SK-N-SH treated with all-trans-retinoic acid at 6 μM for 48 hours (cell line): ENCODE data around the gene APOBEC3C.

Experiments used
- ATAC-seq: fragments of 200-7000 bp; cut with Tn5 transposase; 3 replicates; pipeline ENCODE4 v1.9.1; 2020; ENCODE audit warnings: mild to moderate bottlenecking, moderate library complexity
- ARNTL ChIP-seq: fragments of 450-650 bp; formaldehyde crosslinking; IDR thresholded peaks from 2 replicates; pipeline ENCODE4 v1.5.0; 2020; ENCODE audit warnings: low read depth, mild to moderate bottlenecking, moderate library complexity, borderline replicate concordance
- BACH2 ChIP-seq: fragments of 250-450 bp; sonication (Bioruptor Pico); IDR thresholded peaks from 2 replicates; pipeline ENCODE4 v1.9.0; 2021; ENCODE audit warnings: mild to moderate bottlenecking, borderline replicate concordance
- CREB5 ChIP-seq: fragments of 250-450 bp; sonication (Bioruptor Pico); IDR thresholded peaks from 2 replicates; pipeline ENCODE4 v1.5.1; 2020; ENCODE audit warnings: low read depth, mild to moderate bottlenecking, moderate library complexity
- ESRRG ChIP-seq: fragments of 250-450 bp; sonication (Bioruptor Pico); IDR thresholded peaks from 2 replicates; pipeline ENCODE4 v1.6.1; 2021; ENCODE audit warnings: mild to moderate bottlenecking
- GLIS3 ChIP-seq: fragments of 250-450 bp; sonication (Bioruptor Pico); IDR thresholded peaks from 2 replicates; pipeline ENCODE4 v1.5.0; 2020; ENCODE audit warnings: mild to moderate bottlenecking, moderate library complexity
- ISL1 ChIP-seq: fragments of 250-450 bp; sonication (Bioruptor Pico); IDR thresholded peaks from 2 replicates; pipeline ENCODE4 v2.1.2; 2022; ENCODE audit warnings: mild to moderate bottlenecking, moderate library complexity
- OSR1 ChIP-seq: fragments of 250-450 bp; sonication (Bioruptor Pico); IDR thresholded peaks from 2 replicates; pipeline ENCODE4 v1.8.0; 2022; ENCODE audit warnings: moderate library complexity, mild to moderate bottlenecking, inconsistent platforms
- POU6F1 ChIP-seq: fragments of 250-450 bp; sonication (Bioruptor Pico); IDR thresholded peaks from 2 replicates; pipeline ENCODE4 v1.8.0; 2021; ENCODE audit warnings: low read depth, mild to moderate bottlenecking, moderate library complexity, borderline replicate concordance
- PPARA ChIP-seq: fragments of 250-450 bp; sonication (Bioruptor Pico); IDR thresholded peaks from 2 replicates; pipeline ENCODE4 v1.5.0; 2020; ENCODE audit warnings: mild to moderate bottlenecking, borderline replicate concordance
- RARB ChIP-seq: fragments of 250-450 bp; sonication (Bioruptor Pico); IDR thresholded peaks from 2 replicates; pipeline ENCODE4 v1.8.0; 2021; ENCODE audit warnings: mild to moderate bottlenecking, moderate library complexity
- SNAI2 ChIP-seq: fragments of 250-450 bp; sonication (Bioruptor Pico); IDR thresholded peaks from 2 replicates; pipeline ENCODE4 v1.5.0; 2020; ENCODE audit warnings: mild to moderate bottlenecking, moderate library complexity
- TCF4 ChIP-seq: fragments of 250-450 bp; sonication (Bioruptor Pico); IDR thresholded peaks from 2 replicates; pipeline ENCODE4 v1.8.0; 2021; ENCODE audit warnings: mild to moderate bottlenecking, moderate library complexity, borderline replicate concordance
- TOX ChIP-seq: fragments of 250-450 bp; sonication (Bioruptor Pico); IDR thresholded peaks from 2 replicates; pipeline ENCODE4 v1.8.0; 2021; ENCODE audit warnings: mild to moderate bottlenecking, moderate library complexity, borderline replicate concordance
- TSHZ2 ChIP-seq: fragments of 250-450 bp; sonication (Bioruptor Pico); IDR thresholded peaks from 2 replicates; pipeline ENCODE4 v1.5.0; 2020; ENCODE audit warnings: mild to moderate bottlenecking, moderate library complexity
- ZC3H10 ChIP-seq: fragments of 250-450 bp; sonication (Bioruptor Pico); IDR thresholded peaks from 2 replicates; pipeline ENCODE4 v1.5.1; 2021; ENCODE audit warnings: mild to moderate bottlenecking, moderate library complexity
- ZFP3 ChIP-seq: fragments of 250-450 bp; sonication (Bioruptor Pico); IDR thresholded peaks from 2 replicates; pipeline ENCODE4 v1.5.0; 2020; ENCODE audit warnings: mild to moderate bottlenecking, moderate library complexity
- ZFP30 ChIP-seq: fragments of 450-650 bp; formaldehyde crosslinking; IDR thresholded peaks from 2 replicates; pipeline ENCODE4 v1.5.0; 2022; ENCODE audit warnings: mild to moderate bottlenecking, moderate library complexity
- ZNF565 ChIP-seq: fragments of 450-650 bp; formaldehyde crosslinking; conservative IDR thresholded peaks from 2 replicates; pipeline ENCODE4 v1.5.0; 2020; ENCODE audit warnings: low read depth, mild to moderate bottlenecking, moderate library complexity
- ZNF8 ChIP-seq: fragments of 450-650 bp; formaldehyde crosslinking; IDR thresholded peaks from 2 replicates; pipeline ENCODE4 v1.5.0; 2020; ENCODE audit warnings: mild to moderate bottlenecking, moderate library complexity
- TF ChIP-seq, protein P1 (sequence below): fragments of 250-450 bp; sonication (Bioruptor Pico); IDR thresholded peaks from 2 replicates; pipeline ENCODE4 v1.5.1; 2021; ENCODE audit warnings: mild to moderate bottlenecking, moderate library complexity
- TF ChIP-seq, protein P2 (sequence below): fragments of 250-450 bp; sonication (Bioruptor Pico); IDR thresholded peaks from 2 replicates; pipeline ENCODE4 v1.8.0; 2020; ENCODE audit warnings: mild to moderate bottlenecking, moderate library complexity, borderline replicate concordance

The APOBEC3C gene

GRCh38 chr22:39013942-39014722 lies at the start of gene APOBEC3C:
Gene APOBEC3C, plus strand, starts transcription at chr22:39014257. Its CDS starts 106 bp downstream, at chr22:39014363.
- peak; percentile 98 for ATAC-seq
- no peak for TF ChIP-seq TOX
- TF ChIP-seq PPARA (CRISPR knock-in tag) = no peak
- TF ChIP-seq OSR1 (CRISPR knock-in tag) = no peak
- TF ChIP-seq ZNF8 (CRISPR knock-in tag) = no peak
- no peak for TF ChIP-seq ESRRG (CRISPR knock-in tag)
- no peak for TF ChIP-seq CREB5 (CRISPR knock-in tag)
- TF ChIP-seq ISL1 (CRISPR knock-in tag) = no peak
- no peak for TF ChIP-seq POU6F1 (CRISPR knock-in tag)
- no peak for TF ChIP-seq SNAI2
- no peak for TF ChIP-seq BACH2 (CRISPR knock-in tag)
- TF ChIP-seq TSHZ2 (CRISPR knock-in tag) = no peak

DNA sequence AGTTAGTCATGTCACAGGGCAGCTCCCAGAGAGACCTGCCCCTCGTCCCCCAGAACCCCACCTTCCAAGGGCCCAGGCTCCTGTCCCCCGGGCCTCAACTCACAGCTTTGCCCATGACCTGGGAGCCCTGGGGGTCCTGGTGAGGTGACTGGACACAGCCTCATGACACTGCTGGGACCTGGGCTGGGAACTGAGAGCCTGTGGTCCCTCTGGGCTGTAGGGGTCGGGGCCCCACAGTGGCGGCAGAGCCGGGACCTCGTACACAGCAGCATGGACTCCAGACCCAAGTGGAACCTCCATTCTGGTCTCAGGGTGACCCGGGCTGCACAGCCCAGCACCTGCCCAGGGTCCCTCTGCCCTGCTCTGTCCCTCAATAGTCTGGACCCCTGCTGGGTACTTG lies 49.8 kb upstream of the APOBEC3C start:
- TF ChIP-seq ZC3H10 (CRISPR knock-in tag) (no peak), OSR1 (CRISPR knock-in tag) (no peak), TOX (no peak), ZNF8 (CRISPR knock-in tag) (no peak), RARB (no peak), ARNTL (CRISPR knock-in tag) (no peak), CREB5 (CRISPR knock-in tag) (no peak), GLIS3 (CRISPR knock-in tag) (no peak), BACH2 (CRISPR knock-in tag) (no peak), ZNF565 (CRISPR knock-in tag) (no peak), ZFP30 (no peak), PPARA (CRISPR knock-in tag) (no peak), ZFP3 (CRISPR knock-in tag) (no peak), ESRRG (CRISPR knock-in tag) (no peak), TCF4 (no peak), ISL1 (CRISPR knock-in tag) (no peak), TSHZ2 (CRISPR knock-in tag) (no peak)
- TF ChIP-seq, protein P1, sequence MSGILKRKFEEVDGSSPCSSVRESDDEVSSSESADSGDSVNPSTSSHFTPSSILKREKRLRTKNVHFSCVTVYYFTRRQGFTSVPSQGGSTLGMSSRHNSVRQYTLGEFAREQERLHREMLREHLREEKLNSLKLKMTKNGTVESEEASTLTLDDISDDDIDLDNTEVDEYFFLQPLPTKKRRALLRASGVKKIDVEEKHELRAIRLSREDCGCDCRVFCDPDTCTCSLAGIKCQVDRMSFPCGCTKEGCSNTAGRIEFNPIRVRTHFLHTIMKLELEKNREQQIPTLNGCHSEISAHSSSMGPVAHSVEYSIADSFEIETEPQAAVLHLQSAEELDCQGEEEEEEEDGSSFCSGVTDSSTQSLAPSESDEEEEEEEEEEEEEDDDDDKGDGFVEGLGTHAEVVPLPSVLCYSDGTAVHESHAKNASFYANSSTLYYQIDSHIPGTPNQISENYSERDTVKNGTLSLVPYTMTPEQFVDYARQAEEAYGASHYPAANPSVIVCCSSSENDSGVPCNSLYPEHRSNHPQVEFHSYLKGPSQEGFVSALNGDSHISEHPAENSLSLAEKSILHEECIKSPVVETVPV = no peak
- TF ChIP-seq, protein P2, sequence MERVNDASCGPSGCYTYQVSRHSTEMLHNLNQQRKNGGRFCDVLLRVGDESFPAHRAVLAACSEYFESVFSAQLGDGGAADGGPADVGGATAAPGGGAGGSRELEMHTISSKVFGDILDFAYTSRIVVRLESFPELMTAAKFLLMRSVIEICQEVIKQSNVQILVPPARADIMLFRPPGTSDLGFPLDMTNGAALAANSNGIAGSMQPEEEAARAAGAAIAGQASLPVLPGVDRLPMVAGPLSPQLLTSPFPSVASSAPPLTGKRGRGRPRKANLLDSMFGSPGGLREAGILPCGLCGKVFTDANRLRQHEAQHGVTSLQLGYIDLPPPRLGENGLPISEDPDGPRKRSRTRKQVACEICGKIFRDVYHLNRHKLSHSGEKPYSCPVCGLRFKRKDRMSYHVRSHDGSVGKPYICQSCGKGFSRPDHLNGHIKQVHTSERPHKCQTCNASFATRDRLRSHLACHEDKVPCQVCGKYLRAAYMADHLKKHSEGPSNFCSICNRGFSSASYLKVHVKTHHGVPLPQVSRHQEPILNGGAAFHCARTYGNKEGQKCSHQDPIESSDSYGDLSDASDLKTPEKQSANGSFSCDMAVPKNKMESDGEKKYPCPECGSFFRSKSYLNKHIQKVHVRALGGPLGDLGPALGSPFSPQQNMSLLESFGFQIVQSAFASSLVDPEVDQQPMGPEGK (CRISPR knock-in tag) = no peak
- no peak for ATAC-seq
